Measurements from ENCODE around the gene LKAAEAR1.

LKAAEAR1 gene

GRCh38 chr20:64075556-64075955 lies 8.6 kb downstream of the LKAAEAR1 start:
- TF ChIP-seq CTCF (IDR thresholded peaks at IDR 0.05; ENCODE audit: extremely low read depth, insufficient read depth, missing control alignments): no peak
- in situ Hi-C loops (cut with MboI; ENCODE audit: low pct_unique_long_range_greater_than_20kb, low sequenced_read_pairs, unreplicated experiment): no loop called here
- DNase-seq (ENCODE audit: low spot score): no peak

GRCh38 chr20:64074963-64075362 lies 9.2 kb downstream of the LKAAEAR1 start:
- in situ Hi-C loops (cut with MboI; ENCODE audit: low pct_unique_long_range_greater_than_20kb, low sequenced_read_pairs, unreplicated experiment): no loop called here
- no peak for TF ChIP-seq CTCF (IDR thresholded peaks at IDR 0.05; ENCODE audit: extremely low read depth, insufficient read depth, missing control alignments)

GRCh38 chr20:64074184-64074789 lies 9.9 kb downstream of the LKAAEAR1 start:
- no peak for DNase-seq (ENCODE audit: low spot score)
- no peak for TF ChIP-seq CTCF (IDR thresholded peaks at IDR 0.05; ENCODE audit: extremely low read depth, insufficient read depth, missing control alignments)
- in situ Hi-C loops (cut with MboI; ENCODE audit: low pct_unique_long_range_greater_than_20kb, low sequenced_read_pairs, unreplicated experiment): no loop called here

More at GRCh38 chr20:64074963-64075362, 9.2 kb downstream of the LKAAEAR1 start:
- no peak for DNase-seq (ENCODE audit: low spot score)

- in situ Hi-C loops (cut with MboI; ENCODE audit: low pct_unique_long_range_greater_than_20kb, low sequenced_read_pairs, unreplicated experiment): no loop called here
- DNase-seq (ENCODE audit: low spot score): no peak
- no peak for TF ChIP-seq CTCF (IDR thresholded peaks at IDR 0.05; ENCODE audit: extremely low read depth, insufficient read depth, missing control alignments)
Measured at GRCh38 chr20:64073476-64074183, 10.6 kb downstream of the LKAAEAR1 start.

- TF ChIP-seq CTCF (IDR thresholded peaks at IDR 0.05; ENCODE audit: extremely low read depth, insufficient read depth, missing control alignments): no peak
- DNase-seq (ENCODE audit: low spot score): no peak
- in situ Hi-C loops (cut with MboI; ENCODE audit: low pct_unique_long_range_greater_than_20kb, low sequenced_read_pairs, unreplicated experiment): no loop called here
Measured at GRCh38 chr20:64072498-64073063, 11.6 kb downstream of the LKAAEAR1 start.

- in situ Hi-C loops (cut with MboI; ENCODE audit: low pct_unique_long_range_greater_than_20kb, low sequenced_read_pairs, unreplicated experiment): no loop called here
- no peak for TF ChIP-seq CTCF (IDR thresholded peaks at IDR 0.05; ENCODE audit: extremely low read depth, insufficient read depth, missing control alignments)
- DNase-seq (ENCODE audit: low spot score): no peak
Measured at GRCh38 chr20:64071341-64072332, 12.6 kb downstream of the LKAAEAR1 start.

Measured in GM13977 (cell line).